GM12878 (cell line): ENCODE results near the gene CWC25. TPM values are rescaled to one million over a fixed set of nuclear protein-coding genes. Genes with fewer than 3 reads are reported as not detected.

Experiments used
- ATAC-seq: fragments of 200-7000 bp; cut with Tn5 transposase; 3 replicates; pipeline ENCODE4 v1.9.1; 2020; ENCODE audit warnings: mild to moderate bottlenecking, moderate library complexity
- BruUV-seq: library from RNA; stranded (reverse); fragments of 400-500 nt; replicated peaks from 2 replicates; lab custom pipeline; 2021; lab: Mats Ljungman, UMichigan
- CTCF ChIA-PET: fragments of 300-600 bp; sonication (Branson Sonifier 250); formaldehyde crosslinking; extraction: SDS; loops from one replicate; lab custom pipeline; 2021; ENCODE audit warnings: inconsistent platforms; lab: Yijun Ruan, JAX
- POLR2A ChIA-PET: fragments of 350-600 bp; formaldehyde crosslinking; extraction: SDS; loops from one replicate; lab custom pipeline; 2021; ENCODE audit warnings: inconsistent platforms; lab: Charles Lee
- RAD21 ChIA-PET: fragments of 300-600 bp; sonication (Branson Sonifier 250); formaldehyde crosslinking; loops from one replicate; lab custom pipeline; 2023; ENCODE audit warnings: antibody characterized with exemption; ENCODE audit not compliant: unreplicated experiment; lab: Charles Lee
- SMC1A ChIA-PET: fragments of 300-600 bp; sonication (Branson Sonifier 250); formaldehyde crosslinking; loops from one replicate; lab custom pipeline; 2023; ENCODE audit not compliant: unreplicated experiment, uncharacterized antibody; lab: Charles Lee
- DNase-seq: peaks from one replicate; pipeline ENCODE4 v3.0.0-alpha.2; 2011; ENCODE audit warnings: low read depth, low spot score
- FAIRE-seq: peaks from 3 replicates; lab custom pipeline; 2011; peaks lifted over from hg19 to GRCh38; lab: Jason Lieb, UNC
- H2AFZ ChIP-seq: 2 replicates; pipeline ENCODE4 v1.6.0; 2011; ENCODE audit warnings: low read depth, low read length, control low read depth; ENCODE audit not compliant: control insufficient read depth
- H3K27ac ChIP-seq: 2 replicates; pipeline ENCODE4 v1.5.1; 2011; ENCODE audit warnings: control low read depth; ENCODE audit not compliant: control insufficient read depth, insufficient read depth
- H3K27me3 ChIP-seq, 2 experiments: replicated peaks in 1 of 2; 2 replicates each; pipeline versions ENCODE4 v1.6.0 to v1.6.1; 2011; ENCODE audit warnings: low read length in 1 of 2; ENCODE audit not compliant: control insufficient read depth in 2 of 2, insufficient read depth in 2 of 2
- H3K36me3 ChIP-seq, 2 experiments: 2 replicates each; pipeline ENCODE4 v1.5.1; 2011; ENCODE audit warnings: low read length in 1 of 2; ENCODE audit not compliant: control insufficient read depth in 2 of 2, insufficient read depth in 2 of 2
- H3K4me1 ChIP-seq: 2 replicates; pipeline ENCODE4 v1.6.1; 2011; ENCODE audit warnings: mild to moderate bottlenecking, low read length, moderate library complexity, mixed read lengths; ENCODE audit not compliant: control insufficient read depth, insufficient read depth
- H3K4me2 ChIP-seq: 2 replicates; pipeline ENCODE4 v1.6.0; 2011; ENCODE audit warnings: control low read depth; ENCODE audit not compliant: control insufficient read depth, insufficient read depth
- H3K4me3 ChIP-seq: fragments of 200-600 bp; sonication (generic); 2 replicates; pipeline ENCODE4 v1.5.1; 2016
- H3K79me2 ChIP-seq: 2 replicates; pipeline ENCODE4 v1.6.0; 2011; ENCODE audit warnings: low read length; ENCODE audit not compliant: control insufficient read depth, insufficient read depth
- H3K9ac ChIP-seq: 2 replicates; pipeline ENCODE4 v1.8.0; 2011; ENCODE audit warnings: low read length, control low read depth, mixed read lengths; ENCODE audit not compliant: control insufficient read depth, insufficient read depth
- H3K9me3 ChIP-seq: replicated peaks from 3 replicates; pipeline ENCODE4 v1.5.1; 2011; ENCODE audit warnings: mild to moderate bottlenecking, low read length; ENCODE audit not compliant: control insufficient read depth, insufficient read depth
- H4K20me1 ChIP-seq: 2 replicates; pipeline ENCODE4 v1.6.0; 2011; ENCODE audit not compliant: control insufficient read depth, insufficient read depth
- CHD1 ChIP-seq: IDR thresholded peaks from 2 replicates; pipeline ENCODE4 v1.6.1; 2012; ENCODE audit warnings: low read depth, low read length, improper control_type of control experiment
- CREM ChIP-seq: IDR thresholded peaks from 2 replicates; pipeline ENCODE4 v1.6.1; 2014; ENCODE audit warnings: antibody characterized with exemption, low read depth
- NFIC ChIP-seq: IDR thresholded peaks from 2 replicates; pipeline ENCODE4 v1.6.1; 2012; ENCODE audit warnings: low read depth, mild to moderate bottlenecking, inconsistent platforms, low read length, moderate library complexity
- NKRF ChIP-seq: fragments of 450-650 bp; conservative IDR thresholded peaks from 2 replicates; pipeline ENCODE4 v1.6.1; 2017; ENCODE audit warnings: mild to moderate bottlenecking, moderate library complexity
- REST ChIP-seq: IDR thresholded peaks from 2 replicates; pipeline ENCODE4 v1.6.1; 2012; ENCODE audit warnings: mild to moderate bottlenecking, low read depth, low read length
- RUNX3 ChIP-seq: IDR thresholded peaks from 2 replicates; pipeline ENCODE4 v1.6.1; 2012; ENCODE audit warnings: low read length, inconsistent platforms
- ZNF274 ChIP-seq: IDR thresholded peaks from one replicate; pipeline ENCODE4 v1.8.0; 2011; ENCODE audit not compliant: insufficient read length, insufficient read depth
- ZNF384 ChIP-seq: IDR thresholded peaks from 2 replicates; pipeline ENCODE4 v1.6.1; 2012; ENCODE audit warnings: low read depth, mild to moderate bottlenecking, low read length, improper control_type of control experiment, borderline replicate concordance
- ZNF687 ChIP-seq: fragments of 450-650 bp; IDR thresholded peaks from 2 replicates; pipeline ENCODE4 v1.6.1; 2017; ENCODE audit warnings: mild to moderate bottlenecking, moderate library complexity
- ZSCAN29 ChIP-seq: fragments of 450-650 bp; IDR thresholded peaks from 2 replicates; pipeline ENCODE4 v1.6.1; 2017; ENCODE audit warnings: mild to moderate bottlenecking, moderate library complexity
- WGBS: methylation state at CpG from one replicate; pipeline ENCODE4 v1.1.6; 2016; ENCODE audit warnings: low lambda C conversion rate; ENCODE audit not compliant: insufficient replicate concordance, insufficient coverage; ENCODE audit errors: missing lambda C conversion rate; 5-methylcytosine and 5-hydroxymethylcytosine counted together
- in situ Hi-C: fragments of 300-500 bp; cut with MboI; formaldehyde crosslinking; loops from 9 replicates; pipeline ENCODE4 v1.14.3; 2018; ENCODE audit warnings: mixed read lengths
- intact Hi-C: fragments of 100-400 bp; cut with micrococcal nuclease; formaldehyde crosslinking; loops from one replicate; pipeline ENCODE4 v1.14.2; 2022; ENCODE audit not compliant: unreplicated experiment
- polyA plus RNA-seq, 11 experiments: library from polyadenylated mRNA; depleted of rRNA in 4 of 11; unstranded in 6 of 11; stranded (reverse) in 5 of 11; fragments of >200 nt; fragmentation: Nextera tagmentation in 4 of 11; fragmentation: Illumina TruSeq in 1 of 11; extraction: Ambion mirVana in 4 of 11; extraction: Trizol in 1 of 11; gene quantifications; 1 replicate in 1 of 11; 2 replicates in 10 of 11; pipeline versions ENCODE4 v1.2.1 to v1.2.3, GENCODE V29; 2011 to 2016; ENCODE audit warnings: inconsistent platforms in 2 of 11, missing spikeins in 2 of 11, low read depth in 1 of 11
- total RNA-seq, 4 experiments: library from RNA; depleted of rRNA in 3 of 4; stranded (reverse); fragments of >200 nt in 3 of 4; fragmentation: Illumina TruSeq in 1 of 4; extraction: Trizol in 1 of 4; gene quantifications; 2 replicates each; pipeline versions ENCODE4 v1.2.1 to v1.2.3, GENCODE V29; 2013 to 2021
- TF ChIP-seq, protein P1 (sequence below), 3 experiments: IDR thresholded peaks in 2 of 3; conservative IDR thresholded peaks in 1 of 3; 2 replicates each; pipeline ENCODE4 v1.5.1; 2011; ENCODE audit warnings: low read depth in 3 of 3, low read length in 3 of 3, mild to moderate bottlenecking in 3 of 3, control low read depth in 2 of 3, moderate library complexity in 2 of 3, inconsistent platforms in 1 of 3, mixed read lengths in 1 of 3; ENCODE audit not compliant: control insufficient read depth in 2 of 3, insufficient read depth in 1 of 3; ENCODE audit errors: extremely low read depth in 1 of 3

CWC25 gene
- total and polyA plus RNA-seq, 10 of the 15 experiments (the other 5 are each of a cell fraction or from before 2014, with no cell fraction given), result 14.7 to 29.7 (median 22.9) TPM

- CTCF ChIA-PET, result no interaction called here
- BruUV-seq, result TSS peak; percentile 48
- Histone ChIP-seq H3K4me2 (no peak overlapping the region), H3K4me3 (no peak overlapping the region), H3K9me3 (no peaks in the 10 kb centered on the region), H4K20me1 (no peaks in the 10 kb centered on the region), H3K27me3 (no peaks in the 10 kb centered on the region), H3K9ac (no peak overlapping the region), H3K36me3 (peaks cover 6 to 19% of the 10 kb centered on the region in 2 experiments), H3K27ac (no peak overlapping the region; the same call in 1 of the 2 replicates), H3K79me2 (peaks cover 2% of the 10 kb centered on the region), H3K4me1 (no peaks in the 10 kb centered on the region; the same call in 1 of the 2 replicates), H2AFZ (no peak overlapping the region)
- TF ChIP-seq REST (no peak), ZSCAN29 (no peak), CHD1 (no peak), ZNF687 (no peak), ZNF274 (no peak), CREM (no peak), ZNF384 (no peak), NKRF (no peak), NFIC (no peak), RUNX3 (peak; percentile 68)
- TF ChIP-seq, protein P1, sequence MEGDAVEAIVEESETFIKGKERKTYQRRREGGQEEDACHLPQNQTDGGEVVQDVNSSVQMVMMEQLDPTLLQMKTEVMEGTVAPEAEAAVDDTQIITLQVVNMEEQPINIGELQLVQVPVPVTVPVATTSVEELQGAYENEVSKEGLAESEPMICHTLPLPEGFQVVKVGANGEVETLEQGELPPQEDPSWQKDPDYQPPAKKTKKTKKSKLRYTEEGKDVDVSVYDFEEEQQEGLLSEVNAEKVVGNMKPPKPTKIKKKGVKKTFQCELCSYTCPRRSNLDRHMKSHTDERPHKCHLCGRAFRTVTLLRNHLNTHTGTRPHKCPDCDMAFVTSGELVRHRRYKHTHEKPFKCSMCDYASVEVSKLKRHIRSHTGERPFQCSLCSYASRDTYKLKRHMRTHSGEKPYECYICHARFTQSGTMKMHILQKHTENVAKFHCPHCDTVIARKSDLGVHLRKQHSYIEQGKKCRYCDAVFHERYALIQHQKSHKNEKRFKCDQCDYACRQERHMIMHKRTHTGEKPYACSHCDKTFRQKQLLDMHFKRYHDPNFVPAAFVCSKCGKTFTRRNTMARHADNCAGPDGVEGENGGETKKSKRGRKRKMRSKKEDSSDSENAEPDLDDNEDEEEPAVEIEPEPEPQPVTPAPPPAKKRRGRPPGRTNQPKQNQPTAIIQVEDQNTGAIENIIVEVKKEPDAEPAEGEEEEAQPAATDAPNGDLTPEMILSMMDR (IDR thresholded peaks at IDR 0.05 in 2 of 3, conservative IDR thresholded peaks at IDR 0.05 in 1 of 3; ENCODE audit: control insufficient read depth in 2 of 3, extremely low read depth in 1 of 3, insufficient read depth in 1 of 3, low read depth in 3 of 3, low read length in 3 of 3), result peak in 1 of 3 experiments; percentile 19; a peak in 1 of 6 replicates
- RAD21 ChIA-PET, result no interaction called here
- no peak for DNase-seq
- intact Hi-C loops, result no loop called here
- WGBS, result 58% methylated on average over 8 of the region's 8 CpGs
- SMC1A ChIA-PET, result no interaction called here
- peak; percentile 52 for ATAC-seq
- POLR2A ChIA-PET, result no interaction called here
- in situ Hi-C loops, result no loop called here
- FAIRE-seq, result no peak
Measured at GRCh38 chr17:38815576-38816193, 9.4 kb downstream of the CWC25 start.
